ENCODE measurements around the gene ST7.

ST7 gene

GRCh38 chr7:117066668-117067067 is 113.4 kb downstream of the ST7 start:
- DNase-seq (ENCODE audit: low read depth in 3 of 3) = no peak

- DNase-seq (ENCODE audit: low read depth in 3 of 3) = no peak
Observed at GRCh38 chr7:117067340-117067739, 114.0 kb downstream of the ST7 start.

GRCh38 chr7:117068511-117069145 is 115.3 kb downstream of the ST7 start:
- no peak for DNase-seq (ENCODE audit: low read depth in 3 of 3)

- DNase-seq (ENCODE audit: low read depth in 3 of 3) = no peak
Observed at GRCh38 chr7:117069379-117069778, 116.1 kb downstream of the ST7 start.

GRCh38 chr7:117071551-117071950 is 118.2 kb downstream of the ST7 start:
- no peak for DNase-seq (ENCODE audit: low read depth in 3 of 3)

GRCh38 chr7:117072620-117073118 is 119.4 kb downstream of the ST7 start:
- no peak for DNase-seq (ENCODE audit: low read depth in 3 of 3)

GRCh38 chr7:117074378-117074777 is 121.1 kb downstream of the ST7 start:
- DNase-seq (ENCODE audit: low read depth in 3 of 3) = no peak

GRCh38 chr7:117075934-117076333 is 122.6 kb downstream of the ST7 start:
- DNase-seq (ENCODE audit: low read depth in 3 of 3) = no peak

GRCh38 chr7:117076426-117076943 is 123.2 kb downstream of the ST7 start:
- DNase-seq (ENCODE audit: low read depth in 3 of 3) = no peak

- DNase-seq (ENCODE audit: low read depth in 3 of 3) = no peak
Observed at GRCh38 chr7:117077658-117078057, 124.4 kb downstream of the ST7 start.

GRCh38 chr7:117082647-117083046 is 129.3 kb downstream of the ST7 start:
- no peak for DNase-seq (ENCODE audit: low read depth in 3 of 3)

- DNase-seq (ENCODE audit: low read depth in 3 of 3) = no peak
Observed at GRCh38 chr7:117083648-117084047, 130.3 kb downstream of the ST7 start.

- DNase-seq (ENCODE audit: low read depth in 3 of 3) = no peak
Observed at GRCh38 chr7:117084286-117084685, 131.0 kb downstream of the ST7 start.

- no peak for DNase-seq (ENCODE audit: low read depth in 3 of 3)
Observed at GRCh38 chr7:117085275-117085674, 132.0 kb downstream of the ST7 start.

- no peak for DNase-seq (ENCODE audit: low read depth in 3 of 3)
Observed at GRCh38 chr7:117085769-117086463, 132.6 kb downstream of the ST7 start.

GRCh38 chr7:117086788-117087187 is 133.5 kb downstream of the ST7 start:
- DNase-seq (ENCODE audit: low read depth in 3 of 3) = no peak

- no peak for DNase-seq (ENCODE audit: low read depth in 3 of 3)
Observed at GRCh38 chr7:117087639-117088396, 134.5 kb downstream of the ST7 start.

GRCh38 chr7:117088623-117089194 is 135.4 kb downstream of the ST7 start:
- DNase-seq (ENCODE audit: low read depth in 3 of 3) = no peak

GRCh38 chr7:117090791-117091190 is 137.5 kb downstream of the ST7 start:
- no peak for DNase-seq (ENCODE audit: low read depth in 3 of 3)

GRCh38 chr7:117091721-117092120 is 138.4 kb downstream of the ST7 start:
- no peak for DNase-seq (ENCODE audit: low read depth in 3 of 3)

GRCh38 chr7:117092785-117093184 is 139.5 kb downstream of the ST7 start:
- no peak for DNase-seq (ENCODE audit: low read depth in 3 of 3)

- no peak for DNase-seq (ENCODE audit: low read depth in 3 of 3)
Observed at GRCh38 chr7:117094457-117094856, 141.2 kb downstream of the ST7 start.

All from stimulated activated CD4-positive, alpha-beta T cell treated with anti-CD3 and anti-CD28 coated beads, TNF-alpha, amount 100 ng/mL, for 48 hours (primary cell).